SK-N-SH treated with all-trans-retinoic acid at 6 μM for 48 hours (cell line): ENCODE measurements around the gene TEKT5.
A peak's percentile ranks its signal among the peaks of the same experiment; 100 is the strongest.

Source experiments
- ATAC-seq: fragments of 200-7000 bp; cut with Tn5 transposase; 3 replicates; pipeline ENCODE4 v1.9.1; 2020; ENCODE audit warnings: mild to moderate bottlenecking, moderate library complexity
- ARNTL ChIP-seq: fragments of 450-650 bp; formaldehyde crosslinking; IDR thresholded peaks from 2 replicates; pipeline ENCODE4 v1.5.0; 2020; ENCODE audit warnings: low read depth, mild to moderate bottlenecking, moderate library complexity, borderline replicate concordance
- BACH2 ChIP-seq: fragments of 250-450 bp; sonication (Bioruptor Pico); IDR thresholded peaks from 2 replicates; pipeline ENCODE4 v1.9.0; 2021; ENCODE audit warnings: mild to moderate bottlenecking, borderline replicate concordance
- CSDC2 ChIP-seq: fragments of 250-450 bp; sonication (Bioruptor Pico); IDR thresholded peaks from 2 replicates; pipeline ENCODE4 v1.5.0; 2020; ENCODE audit warnings: mild to moderate bottlenecking, moderate library complexity
- ESRRG ChIP-seq: fragments of 250-450 bp; sonication (Bioruptor Pico); IDR thresholded peaks from 2 replicates; pipeline ENCODE4 v1.6.1; 2021; ENCODE audit warnings: mild to moderate bottlenecking
- GLIS3 ChIP-seq: fragments of 250-450 bp; sonication (Bioruptor Pico); IDR thresholded peaks from 2 replicates; pipeline ENCODE4 v1.5.0; 2020; ENCODE audit warnings: mild to moderate bottlenecking, moderate library complexity
- ISL1 ChIP-seq: fragments of 250-450 bp; sonication (Bioruptor Pico); IDR thresholded peaks from 2 replicates; pipeline ENCODE4 v2.1.2; 2022; ENCODE audit warnings: mild to moderate bottlenecking, moderate library complexity
- OSR1 ChIP-seq: fragments of 250-450 bp; sonication (Bioruptor Pico); IDR thresholded peaks from 2 replicates; pipeline ENCODE4 v1.8.0; 2022; ENCODE audit warnings: moderate library complexity, mild to moderate bottlenecking, inconsistent platforms
- SNAI2 ChIP-seq: fragments of 250-450 bp; sonication (Bioruptor Pico); IDR thresholded peaks from 2 replicates; pipeline ENCODE4 v1.5.0; 2020; ENCODE audit warnings: mild to moderate bottlenecking, moderate library complexity
- TCF4 ChIP-seq: fragments of 250-450 bp; sonication (Bioruptor Pico); IDR thresholded peaks from 2 replicates; pipeline ENCODE4 v1.8.0; 2021; ENCODE audit warnings: mild to moderate bottlenecking, moderate library complexity, borderline replicate concordance
- TOX ChIP-seq: fragments of 250-450 bp; sonication (Bioruptor Pico); IDR thresholded peaks from 2 replicates; pipeline ENCODE4 v1.8.0; 2021; ENCODE audit warnings: mild to moderate bottlenecking, moderate library complexity, borderline replicate concordance
- ZC3H10 ChIP-seq: fragments of 250-450 bp; sonication (Bioruptor Pico); IDR thresholded peaks from 2 replicates; pipeline ENCODE4 v1.5.1; 2021; ENCODE audit warnings: mild to moderate bottlenecking, moderate library complexity
- ZFP30 ChIP-seq: fragments of 450-650 bp; formaldehyde crosslinking; IDR thresholded peaks from 2 replicates; pipeline ENCODE4 v1.5.0; 2022; ENCODE audit warnings: mild to moderate bottlenecking, moderate library complexity
- ZNF565 ChIP-seq: fragments of 450-650 bp; formaldehyde crosslinking; conservative IDR thresholded peaks from 2 replicates; pipeline ENCODE4 v1.5.0; 2020; ENCODE audit warnings: low read depth, mild to moderate bottlenecking, moderate library complexity
- ZNF70 ChIP-seq: fragments of 450-650 bp; formaldehyde crosslinking; IDR thresholded peaks from 2 replicates; pipeline ENCODE4 v1.5.0; 2020; ENCODE audit warnings: mild to moderate bottlenecking, moderate library complexity
- TF ChIP-seq, protein P1 (sequence below): fragments of 250-450 bp; sonication (Bioruptor Pico); IDR thresholded peaks from 2 replicates; pipeline ENCODE4 v1.5.1; 2020; ENCODE audit warnings: low read depth, mild to moderate bottlenecking, moderate library complexity
- TF ChIP-seq, protein P2 (sequence below): fragments of 250-450 bp; sonication (Bioruptor Pico); IDR thresholded peaks from 2 replicates; pipeline ENCODE4 v1.8.0; 2020; ENCODE audit warnings: mild to moderate bottlenecking, moderate library complexity, borderline replicate concordance
- TF ChIP-seq, protein P3 (sequence below): fragments of 250-450 bp; sonication (Bioruptor Pico); IDR thresholded peaks from 2 replicates; pipeline ENCODE4 v1.5.0; 2020; ENCODE audit warnings: mild to moderate bottlenecking, moderate library complexity
- TF ChIP-seq, protein P4 (sequence below): fragments of 250-450 bp; sonication (Bioruptor Pico); IDR thresholded peaks from 2 replicates; pipeline ENCODE4 v1.5.1; 2021; ENCODE audit warnings: mild to moderate bottlenecking, moderate library complexity
- TF ChIP-seq, protein P5 (sequence below): fragments of 250-450 bp; sonication (Bioruptor Pico); IDR thresholded peaks from 2 replicates; pipeline ENCODE4 v1.8.0; 2021; ENCODE audit warnings: low read depth, mild to moderate bottlenecking, moderate library complexity, borderline replicate concordance

Gene TEKT5

DNA sequence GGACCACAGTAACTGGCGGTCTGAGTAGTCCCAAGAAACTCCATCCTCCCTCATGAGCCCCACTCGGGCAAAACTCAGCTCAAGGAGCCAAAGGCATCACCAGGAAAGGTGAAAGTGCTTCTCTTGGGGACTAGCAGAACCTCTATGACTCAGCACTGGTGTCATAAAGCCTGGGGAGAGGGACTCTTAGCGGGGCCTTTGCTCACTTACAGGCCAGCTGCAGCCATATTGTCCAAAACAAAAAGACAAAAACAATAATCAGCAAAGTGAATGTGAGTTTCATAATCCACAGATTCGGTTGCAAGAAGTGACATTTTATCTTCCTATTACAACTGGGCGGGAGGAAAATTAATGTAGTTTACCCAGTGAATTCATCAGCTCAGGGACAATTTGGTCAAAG is at the start of gene TEKT5:
Gene TEKT5, minus strand, starts transcription at position 101 of the 400 bp plus-strand sequence. Its CDS starts 57 bp downstream, at position 44.
- no peak for ATAC-seq
- TF ChIP-seq ISL1 (no peak), ZC3H10 (CRISPR knock-in tag) (no peak), ZFP30 (CRISPR knock-in tag) (no peak), CSDC2 (CRISPR knock-in tag) (no peak), TOX (CRISPR knock-in tag) (no peak), SNAI2 (CRISPR knock-in tag) (no peak), ZNF70 (CRISPR knock-in tag) (no peak), ESRRG (no peak), OSR1 (CRISPR knock-in tag) (no peak), TCF4 (CRISPR knock-in tag) (no peak), BACH2 (CRISPR knock-in tag) (no peak), ARNTL (no peak), ZNF565 (CRISPR knock-in tag) (no peak)
- TF ChIP-seq, protein P1, sequence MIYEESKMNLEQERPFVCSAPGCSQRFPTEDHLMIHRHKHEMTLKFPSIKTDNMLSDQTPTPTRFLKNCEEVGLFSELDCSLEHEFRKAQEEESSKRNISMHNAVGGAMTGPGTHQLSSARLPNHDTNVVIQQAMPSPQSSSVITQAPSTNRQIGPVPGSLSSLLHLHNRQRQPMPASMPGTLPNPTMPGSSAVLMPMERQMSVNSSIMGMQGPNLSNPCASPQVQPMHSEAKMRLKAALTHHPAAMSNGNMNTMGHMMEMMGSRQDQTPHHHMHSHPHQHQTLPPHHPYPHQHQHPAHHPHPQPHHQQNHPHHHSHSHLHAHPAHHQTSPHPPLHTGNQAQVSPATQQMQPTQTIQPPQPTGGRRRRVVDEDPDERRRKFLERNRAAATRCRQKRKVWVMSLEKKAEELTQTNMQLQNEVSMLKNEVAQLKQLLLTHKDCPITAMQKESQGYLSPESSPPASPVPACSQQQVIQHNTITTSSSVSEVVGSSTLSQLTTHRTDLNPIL (CRISPR knock-in tag) = no peak
- TF ChIP-seq, protein P2, sequence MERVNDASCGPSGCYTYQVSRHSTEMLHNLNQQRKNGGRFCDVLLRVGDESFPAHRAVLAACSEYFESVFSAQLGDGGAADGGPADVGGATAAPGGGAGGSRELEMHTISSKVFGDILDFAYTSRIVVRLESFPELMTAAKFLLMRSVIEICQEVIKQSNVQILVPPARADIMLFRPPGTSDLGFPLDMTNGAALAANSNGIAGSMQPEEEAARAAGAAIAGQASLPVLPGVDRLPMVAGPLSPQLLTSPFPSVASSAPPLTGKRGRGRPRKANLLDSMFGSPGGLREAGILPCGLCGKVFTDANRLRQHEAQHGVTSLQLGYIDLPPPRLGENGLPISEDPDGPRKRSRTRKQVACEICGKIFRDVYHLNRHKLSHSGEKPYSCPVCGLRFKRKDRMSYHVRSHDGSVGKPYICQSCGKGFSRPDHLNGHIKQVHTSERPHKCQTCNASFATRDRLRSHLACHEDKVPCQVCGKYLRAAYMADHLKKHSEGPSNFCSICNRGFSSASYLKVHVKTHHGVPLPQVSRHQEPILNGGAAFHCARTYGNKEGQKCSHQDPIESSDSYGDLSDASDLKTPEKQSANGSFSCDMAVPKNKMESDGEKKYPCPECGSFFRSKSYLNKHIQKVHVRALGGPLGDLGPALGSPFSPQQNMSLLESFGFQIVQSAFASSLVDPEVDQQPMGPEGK = no peak
- TF ChIP-seq, protein P3, sequence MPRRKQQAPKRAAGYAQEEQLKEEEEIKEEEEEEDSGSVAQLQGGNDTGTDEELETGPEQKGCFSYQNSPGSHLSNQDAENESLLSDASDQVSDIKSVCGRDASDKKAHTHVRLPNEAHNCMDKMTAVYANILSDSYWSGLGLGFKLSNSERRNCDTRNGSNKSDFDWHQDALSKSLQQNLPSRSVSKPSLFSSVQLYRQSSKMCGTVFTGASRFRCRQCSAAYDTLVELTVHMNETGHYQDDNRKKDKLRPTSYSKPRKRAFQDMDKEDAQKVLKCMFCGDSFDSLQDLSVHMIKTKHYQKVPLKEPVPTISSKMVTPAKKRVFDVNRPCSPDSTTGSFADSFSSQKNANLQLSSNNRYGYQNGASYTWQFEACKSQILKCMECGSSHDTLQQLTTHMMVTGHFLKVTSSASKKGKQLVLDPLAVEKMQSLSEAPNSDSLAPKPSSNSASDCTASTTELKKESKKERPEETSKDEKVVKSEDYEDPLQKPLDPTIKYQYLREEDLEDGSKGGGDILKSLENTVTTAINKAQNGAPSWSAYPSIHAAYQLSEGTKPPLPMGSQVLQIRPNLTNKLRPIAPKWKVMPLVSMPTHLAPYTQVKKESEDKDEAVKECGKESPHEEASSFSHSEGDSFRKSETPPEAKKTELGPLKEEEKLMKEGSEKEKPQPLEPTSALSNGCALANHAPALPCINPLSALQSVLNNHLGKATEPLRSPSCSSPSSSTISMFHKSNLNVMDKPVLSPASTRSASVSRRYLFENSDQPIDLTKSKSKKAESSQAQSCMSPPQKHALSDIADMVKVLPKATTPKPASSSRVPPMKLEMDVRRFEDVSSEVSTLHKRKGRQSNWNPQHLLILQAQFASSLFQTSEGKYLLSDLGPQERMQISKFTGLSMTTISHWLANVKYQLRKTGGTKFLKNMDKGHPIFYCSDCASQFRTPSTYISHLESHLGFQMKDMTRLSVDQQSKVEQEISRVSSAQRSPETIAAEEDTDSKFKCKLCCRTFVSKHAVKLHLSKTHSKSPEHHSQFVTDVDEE (CRISPR knock-in tag) = no peak
- TF ChIP-seq, protein P4, sequence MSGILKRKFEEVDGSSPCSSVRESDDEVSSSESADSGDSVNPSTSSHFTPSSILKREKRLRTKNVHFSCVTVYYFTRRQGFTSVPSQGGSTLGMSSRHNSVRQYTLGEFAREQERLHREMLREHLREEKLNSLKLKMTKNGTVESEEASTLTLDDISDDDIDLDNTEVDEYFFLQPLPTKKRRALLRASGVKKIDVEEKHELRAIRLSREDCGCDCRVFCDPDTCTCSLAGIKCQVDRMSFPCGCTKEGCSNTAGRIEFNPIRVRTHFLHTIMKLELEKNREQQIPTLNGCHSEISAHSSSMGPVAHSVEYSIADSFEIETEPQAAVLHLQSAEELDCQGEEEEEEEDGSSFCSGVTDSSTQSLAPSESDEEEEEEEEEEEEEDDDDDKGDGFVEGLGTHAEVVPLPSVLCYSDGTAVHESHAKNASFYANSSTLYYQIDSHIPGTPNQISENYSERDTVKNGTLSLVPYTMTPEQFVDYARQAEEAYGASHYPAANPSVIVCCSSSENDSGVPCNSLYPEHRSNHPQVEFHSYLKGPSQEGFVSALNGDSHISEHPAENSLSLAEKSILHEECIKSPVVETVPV (CRISPR knock-in tag) = no peak
- TF ChIP-seq, protein P5, sequence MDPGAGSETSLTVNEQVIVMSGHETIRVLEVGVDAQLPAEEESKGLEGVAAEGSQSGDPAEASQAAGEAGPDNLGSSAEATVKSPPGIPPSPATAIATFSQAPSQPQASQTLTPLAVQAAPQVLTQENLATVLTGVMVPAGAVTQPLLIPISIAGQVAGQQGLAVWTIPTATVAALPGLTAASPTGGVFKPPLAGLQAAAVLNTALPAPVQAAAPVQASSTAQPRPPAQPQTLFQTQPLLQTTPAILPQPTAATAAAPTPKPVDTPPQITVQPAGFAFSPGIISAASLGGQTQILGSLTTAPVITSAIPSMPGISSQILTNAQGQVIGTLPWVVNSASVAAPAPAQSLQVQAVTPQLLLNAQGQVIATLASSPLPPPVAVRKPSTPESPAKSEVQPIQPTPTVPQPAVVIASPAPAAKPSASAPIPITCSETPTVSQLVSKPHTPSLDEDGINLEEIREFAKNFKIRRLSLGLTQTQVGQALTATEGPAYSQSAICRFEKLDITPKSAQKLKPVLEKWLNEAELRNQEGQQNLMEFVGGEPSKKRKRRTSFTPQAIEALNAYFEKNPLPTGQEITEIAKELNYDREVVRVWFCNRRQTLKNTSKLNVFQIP (CRISPR knock-in tag) = no peak

DNA sequence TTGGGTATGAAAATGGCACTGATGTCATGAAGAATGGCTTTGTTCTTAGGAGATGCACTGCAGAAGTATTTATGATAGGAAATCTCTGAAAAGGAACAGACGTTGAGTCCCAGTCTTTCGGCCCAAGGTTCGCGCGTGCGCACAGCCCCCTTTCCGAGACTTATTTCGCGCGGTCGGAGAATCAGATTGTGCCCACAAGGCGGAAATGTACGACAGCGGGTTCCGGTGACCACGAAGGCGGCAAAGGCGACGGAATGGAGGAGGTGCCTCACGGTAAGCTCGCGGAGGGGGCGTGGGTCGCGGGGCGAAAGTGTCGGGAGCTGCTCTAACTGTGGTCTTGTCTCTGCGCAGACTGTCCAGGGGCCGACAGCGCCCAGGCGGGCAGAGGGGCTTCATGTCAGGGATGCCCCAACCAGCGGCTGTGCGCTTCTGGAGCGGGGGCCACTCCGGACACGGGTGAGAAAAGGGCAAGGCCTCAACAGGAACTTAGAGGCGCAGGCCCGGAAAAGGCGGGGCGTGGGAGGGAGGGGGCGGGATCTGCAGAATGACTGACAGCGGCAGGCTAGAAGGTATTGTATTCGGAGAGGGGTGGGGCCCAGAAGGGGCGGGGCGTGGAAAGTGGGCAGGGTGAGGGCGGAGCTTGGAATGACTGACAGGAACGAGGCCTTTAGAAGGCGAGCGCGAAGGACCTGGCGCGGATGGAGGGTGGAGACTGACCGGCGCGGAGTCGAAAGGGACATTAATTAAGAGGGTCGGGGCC is 49.1 kb upstream of the TEKT5 start, which contains the start of gene NUBP1:
Gene NUBP1, plus strand, starts transcription at position 233 of the 760 bp plus-strand sequence. Its CDS starts 22 bp downstream, at position 255.
- ATAC-seq = peak; percentile 93
- TF ChIP-seq BACH2 (CRISPR knock-in tag) = no peak
- TF ChIP-seq, protein P2 = peak; percentile 36; the same call in 1 of the 2 replicates

DNA sequence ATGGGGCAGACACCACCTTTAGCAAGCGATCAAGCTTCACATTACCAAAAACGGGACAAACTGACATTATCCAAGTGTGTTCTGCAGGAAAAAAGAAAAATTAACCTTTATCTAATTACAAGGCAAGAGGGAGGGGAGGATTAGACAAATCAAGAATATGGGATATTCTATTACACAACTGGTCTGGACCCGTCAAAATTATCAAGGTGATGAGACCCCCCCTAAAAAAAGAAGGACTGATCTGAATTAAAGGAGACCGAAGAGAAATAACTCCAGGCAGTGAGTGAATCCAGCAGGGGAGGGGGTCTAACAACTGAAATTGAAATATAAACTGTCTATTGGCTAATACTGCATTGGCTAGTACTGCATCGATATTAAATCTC is 48.5 kb upstream of the TEKT5 start:
- TF ChIP-seq GLIS3 (no peak), ZNF70 (CRISPR knock-in tag) (no peak), ISL1 (no peak), ZC3H10 (CRISPR knock-in tag) (no peak)

More for the DNA sequence above, 48.5 kb upstream of the TEKT5 start:
- ATAC-seq = no peak
